Fibroblast of lung (primary cell): ENCODE measurements around the gene PRELP. TPM values are rescaled to one million over a fixed set of nuclear protein-coding genes. Genes with fewer than 3 reads are reported as not detected.
A peak's percentile ranks its signal among the peaks of the same experiment; 100 is the strongest.

ENCODE experiments used
- DNase-seq, 2 donors: peaks; one replicate each; pipeline versions ENCODE4 v3.0.0 to v3.0.0-alpha.2; 2010; ENCODE audit warnings: low read depth in 2 of 2
- H2AFZ ChIP-seq: 2 replicates; pipeline ENCODE4 v1.5.1; 2012; ENCODE audit warnings: low read length, control low read depth, inconsistent platforms
- H3K27ac ChIP-seq: 2 replicates; pipeline ENCODE4 v1.5.1; 2011; ENCODE audit warnings: low read length, control low read depth; ENCODE audit not compliant: insufficient read depth
- H3K27me3 ChIP-seq: 2 replicates; pipeline ENCODE4 v1.5.1; 2011; ENCODE audit warnings: mild to moderate bottlenecking, low read length; ENCODE audit not compliant: control insufficient read depth, insufficient read depth
- H3K36me3 ChIP-seq: 2 replicates; pipeline ENCODE4 v1.5.1; 2011; ENCODE audit warnings: low read length; ENCODE audit not compliant: control insufficient read depth, insufficient read depth
- H3K4me1 ChIP-seq: 2 replicates; pipeline ENCODE4 v1.5.1; 2011; ENCODE audit warnings: low read length; ENCODE audit not compliant: control insufficient read depth, insufficient read depth; ENCODE audit errors: extremely low read depth
- H3K4me2 ChIP-seq: 2 replicates; pipeline ENCODE4 v1.5.1; 2011; ENCODE audit warnings: low read length, control low read depth; ENCODE audit not compliant: insufficient read depth; ENCODE audit errors: extremely low read depth
- H3K4me3 ChIP-seq, 4 experiments: fragments of 200-600 bp in 1 of 4; sonication (generic) in 1 of 4; replicated peaks in 1 of 4; 2 replicates each; pipeline ENCODE4 v1.5.1; 2011 to 2016; ENCODE audit warnings: low read length in 4 of 4, low read depth in 3 of 4, mild to moderate bottlenecking in 3 of 4, control low read depth in 2 of 4, inconsistent platforms in 1 of 4, mixed read lengths in 1 of 4; ENCODE audit not compliant: insufficient read depth in 1 of 4; ENCODE audit errors: control extremely low read depth in 1 of 4
- H3K79me2 ChIP-seq: 2 replicates; pipeline ENCODE4 v1.5.1; 2012; ENCODE audit warnings: mild to moderate bottlenecking, low read length, inconsistent platforms; ENCODE audit not compliant: control insufficient read depth, insufficient read depth
- H3K9ac ChIP-seq: 2 replicates; pipeline ENCODE4 v1.5.1; 2011; ENCODE audit warnings: mild to moderate bottlenecking, low read length, control low read depth; ENCODE audit not compliant: insufficient read depth
- H3K9me3 ChIP-seq: 2 replicates; pipeline ENCODE4 v1.5.1; 2012; ENCODE audit warnings: low read depth, low read length; ENCODE audit not compliant: control insufficient read depth, insufficient read depth
- H4K20me1 ChIP-seq: 2 replicates; pipeline ENCODE4 v1.5.1; 2011; ENCODE audit warnings: low read length; ENCODE audit not compliant: control insufficient read depth, insufficient read depth; ENCODE audit errors: extremely low read depth
- CTCF ChIP-seq, 2 donors: IDR thresholded peaks in 1 of 2; conservative IDR thresholded peaks in 1 of 2; 1 replicate in 1 of 2; 2 replicates in 1 of 2; pipeline ENCODE4 v1.5.1; 2011 to 2012; ENCODE audit warnings: low read length in 2 of 2, control low read depth in 1 of 2, inconsistent platforms in 1 of 2, low read depth in 1 of 2, mild to moderate bottlenecking in 1 of 2
- EZH2 ChIP-seq: IDR thresholded peaks from 2 replicates; pipeline ENCODE4 v1.5.1; 2012; ENCODE audit warnings: low read length, control low read depth, mild to moderate bottlenecking; ENCODE audit errors: missing control alignments
- polyA plus RNA-seq, 2 donors: library from polyadenylated mRNA; depleted of rRNA in 1 of 2; stranded (reverse) in 1 of 2; unstranded in 1 of 2; fragments of >200 nt; gene quantifications; 2 replicates each; pipeline ENCODE4 v1.2.1, GENCODE V29; 2011 to 2012; ENCODE audit warnings: missing spikeins in 1 of 2
- total RNA-seq: library from RNA; depleted of rRNA; stranded (reverse); fragments of >200 nt; gene quantifications from 2 replicates; pipeline ENCODE4 v1.2.1, GENCODE V29; 2014

Gene PRELP
- total and polyA plus RNA-seq, 2 donors (not counting 1 experiment from before 2014, with no cell fraction given): 4.5 to 13.9 TPM

- Histone ChIP-seq H3K4me2 (peak overlapping the region; percentile 90), H4K20me1 (no peaks in the 10 kb centered on the region), H3K36me3 (no peaks in the 10 kb centered on the region), H2AFZ (peak overlapping the region; percentile 55), H3K4me3 (peak overlapping the region in 2 of 4 experiments; percentile 22 to 67), H3K4me1 (peaks cover 35% of the 10 kb centered on the region), H3K9ac (peak overlapping the region; percentile 13), H3K79me2 (no peaks in the 10 kb centered on the region), H3K27ac (peak overlapping the region; percentile 85), H3K9me3 (no peaks in the 10 kb centered on the region), H3K27me3 (no peaks in the 10 kb centered on the region)
- peak; percentile 48 to 67 for DNase-seq
- TF ChIP-seq CTCF (conservative IDR thresholded peaks at IDR 0.05 in 1 of 2, IDR thresholded peaks at IDR 0.05 in 1 of 2; ENCODE audit: low read depth in 1 of 2, low read length in 2 of 2) (peak; percentile 14 to 17), EZH2 (no peak)
Measured at GRCh38 chr1:203480084-203480483, 4.5 kb downstream of the PRELP start.

- no peak for TF ChIP-seq CTCF (conservative IDR thresholded peaks at IDR 0.05 in 1 of 2, IDR thresholded peaks at IDR 0.05 in 1 of 2; ENCODE audit: low read depth in 1 of 2, low read length in 2 of 2)
- TF ChIP-seq EZH2: no peak
- H3K27me3 ChIP-seq: no peaks in the 10 kb centered on the region
- peak overlapping the region; percentile 90 for H3K4me2 ChIP-seq
- no peaks in the 10 kb centered on the region for H4K20me1 ChIP-seq
- peak overlapping the region; percentile 85 for H3K27ac ChIP-seq
- H3K4me3 ChIP-seq: peak overlapping the region in 2 of 4 experiments; percentile 22 to 67
- DNase-seq: peak; percentile 90
- H3K79me2 ChIP-seq: no peaks in the 10 kb centered on the region
- peak overlapping the region; percentile 55 for H2AFZ ChIP-seq
- H3K9me3 ChIP-seq: no peaks in the 10 kb centered on the region
- H3K36me3 ChIP-seq: no peaks in the 10 kb centered on the region
- peaks cover 32% of the 10 kb centered on the region for H3K4me1 ChIP-seq
- peak overlapping the region; percentile 24 for H3K9ac ChIP-seq
Measured at GRCh38 chr1:203480525-203481084, 5.0 kb downstream of the PRELP start.

- no peak overlapping the region for H2AFZ ChIP-seq
- H4K20me1 ChIP-seq: no peaks in the 10 kb centered on the region
- H3K36me3 ChIP-seq: no peaks in the 10 kb centered on the region
- peak overlapping the region; percentile 85 for H3K27ac ChIP-seq
- TF ChIP-seq EZH2: no peak
- no peak for TF ChIP-seq CTCF (conservative IDR thresholded peaks at IDR 0.05 in 1 of 2, IDR thresholded peaks at IDR 0.05 in 1 of 2; ENCODE audit: low read depth in 1 of 2, low read length in 2 of 2)
- H3K9ac ChIP-seq: no peak overlapping the region
- H3K79me2 ChIP-seq: no peaks in the 10 kb centered on the region
- H3K4me3 ChIP-seq: peak overlapping the region in 1 of 4 experiments; percentile 67
- H3K27me3 ChIP-seq: no peaks in the 10 kb centered on the region
- no peaks in the 10 kb centered on the region for H3K9me3 ChIP-seq
- peak overlapping the region; percentile 6 for H3K4me2 ChIP-seq
- H3K4me1 ChIP-seq: peaks cover 28% of the 10 kb centered on the region
- DNase-seq: peak in 1 of 2 donors; percentile 35
Measured at GRCh38 chr1:203481196-203481595, 5.6 kb downstream of the PRELP start.
